SK-N-SH treated with all-trans-retinoic acid at 6 μM for 48 hours (cell line): ENCODE measurements around the gene ELMO1.

Source experiments
- ATAC-seq: fragments of 200-7000 bp; cut with Tn5 transposase; 3 replicates; pipeline ENCODE4 v1.9.1; 2020; ENCODE audit warnings: mild to moderate bottlenecking, moderate library complexity
- BACH2 ChIP-seq: fragments of 250-450 bp; sonication (Bioruptor Pico); IDR thresholded peaks from 2 replicates; pipeline ENCODE4 v1.9.0; 2021; ENCODE audit warnings: mild to moderate bottlenecking, borderline replicate concordance
- CSDC2 ChIP-seq: fragments of 250-450 bp; sonication (Bioruptor Pico); IDR thresholded peaks from 2 replicates; pipeline ENCODE4 v1.5.0; 2020; ENCODE audit warnings: mild to moderate bottlenecking, moderate library complexity
- CSRNP3 ChIP-seq: fragments of 250-450 bp; sonication (Bioruptor Pico); IDR thresholded peaks from 2 replicates; pipeline ENCODE4 v1.5.1; 2021; ENCODE audit warnings: mild to moderate bottlenecking, moderate library complexity
- ESRRG ChIP-seq: fragments of 250-450 bp; sonication (Bioruptor Pico); IDR thresholded peaks from 2 replicates; pipeline ENCODE4 v1.6.1; 2021; ENCODE audit warnings: mild to moderate bottlenecking
- ISL1 ChIP-seq: fragments of 250-450 bp; sonication (Bioruptor Pico); IDR thresholded peaks from 2 replicates; pipeline ENCODE4 v2.1.2; 2022; ENCODE audit warnings: mild to moderate bottlenecking, moderate library complexity
- OSR1 ChIP-seq: fragments of 250-450 bp; sonication (Bioruptor Pico); IDR thresholded peaks from 2 replicates; pipeline ENCODE4 v1.8.0; 2022; ENCODE audit warnings: moderate library complexity, mild to moderate bottlenecking, inconsistent platforms
- TOX ChIP-seq: fragments of 250-450 bp; sonication (Bioruptor Pico); IDR thresholded peaks from 2 replicates; pipeline ENCODE4 v1.8.0; 2021; ENCODE audit warnings: mild to moderate bottlenecking, moderate library complexity, borderline replicate concordance
- ZFP3 ChIP-seq: fragments of 250-450 bp; sonication (Bioruptor Pico); IDR thresholded peaks from 2 replicates; pipeline ENCODE4 v1.5.0; 2020; ENCODE audit warnings: mild to moderate bottlenecking, moderate library complexity
- ZFP30 ChIP-seq: fragments of 450-650 bp; formaldehyde crosslinking; IDR thresholded peaks from 2 replicates; pipeline ENCODE4 v1.5.0; 2022; ENCODE audit warnings: mild to moderate bottlenecking, moderate library complexity
- ZNF8 ChIP-seq: fragments of 450-650 bp; formaldehyde crosslinking; IDR thresholded peaks from 2 replicates; pipeline ENCODE4 v1.5.0; 2020; ENCODE audit warnings: mild to moderate bottlenecking, moderate library complexity
- TF ChIP-seq, protein P1 (sequence below): fragments of 250-450 bp; sonication (Bioruptor Pico); IDR thresholded peaks from 2 replicates; pipeline ENCODE4 v1.5.0; 2020; ENCODE audit warnings: mild to moderate bottlenecking, moderate library complexity
- TF ChIP-seq, protein P2 (sequence below): fragments of 250-450 bp; sonication (Bioruptor Pico); IDR thresholded peaks from 2 replicates; pipeline ENCODE4 v1.8.0; 2020; ENCODE audit warnings: mild to moderate bottlenecking, moderate library complexity, borderline replicate concordance

Gene ELMO1

DNA sequence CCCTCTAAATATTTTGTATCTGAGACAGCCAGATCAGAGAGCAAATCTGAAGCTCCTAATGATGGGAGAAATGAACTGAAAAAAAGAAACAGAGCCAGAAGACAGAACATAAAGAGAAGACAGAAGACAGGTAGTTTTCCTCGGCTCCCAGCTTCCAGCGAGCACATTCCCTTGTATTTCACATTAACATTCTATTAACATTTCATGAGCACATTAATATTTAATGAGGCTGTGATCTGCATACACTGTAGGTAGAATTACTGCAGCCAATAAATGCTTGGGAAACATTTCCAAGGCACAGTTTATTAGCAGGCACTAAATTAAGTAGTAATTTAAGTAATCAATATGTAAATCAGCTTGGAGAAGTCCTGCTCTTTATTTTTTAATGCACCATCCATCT lies 349.9 kb downstream of the ELMO1 start:
- TF ChIP-seq, protein P1, sequence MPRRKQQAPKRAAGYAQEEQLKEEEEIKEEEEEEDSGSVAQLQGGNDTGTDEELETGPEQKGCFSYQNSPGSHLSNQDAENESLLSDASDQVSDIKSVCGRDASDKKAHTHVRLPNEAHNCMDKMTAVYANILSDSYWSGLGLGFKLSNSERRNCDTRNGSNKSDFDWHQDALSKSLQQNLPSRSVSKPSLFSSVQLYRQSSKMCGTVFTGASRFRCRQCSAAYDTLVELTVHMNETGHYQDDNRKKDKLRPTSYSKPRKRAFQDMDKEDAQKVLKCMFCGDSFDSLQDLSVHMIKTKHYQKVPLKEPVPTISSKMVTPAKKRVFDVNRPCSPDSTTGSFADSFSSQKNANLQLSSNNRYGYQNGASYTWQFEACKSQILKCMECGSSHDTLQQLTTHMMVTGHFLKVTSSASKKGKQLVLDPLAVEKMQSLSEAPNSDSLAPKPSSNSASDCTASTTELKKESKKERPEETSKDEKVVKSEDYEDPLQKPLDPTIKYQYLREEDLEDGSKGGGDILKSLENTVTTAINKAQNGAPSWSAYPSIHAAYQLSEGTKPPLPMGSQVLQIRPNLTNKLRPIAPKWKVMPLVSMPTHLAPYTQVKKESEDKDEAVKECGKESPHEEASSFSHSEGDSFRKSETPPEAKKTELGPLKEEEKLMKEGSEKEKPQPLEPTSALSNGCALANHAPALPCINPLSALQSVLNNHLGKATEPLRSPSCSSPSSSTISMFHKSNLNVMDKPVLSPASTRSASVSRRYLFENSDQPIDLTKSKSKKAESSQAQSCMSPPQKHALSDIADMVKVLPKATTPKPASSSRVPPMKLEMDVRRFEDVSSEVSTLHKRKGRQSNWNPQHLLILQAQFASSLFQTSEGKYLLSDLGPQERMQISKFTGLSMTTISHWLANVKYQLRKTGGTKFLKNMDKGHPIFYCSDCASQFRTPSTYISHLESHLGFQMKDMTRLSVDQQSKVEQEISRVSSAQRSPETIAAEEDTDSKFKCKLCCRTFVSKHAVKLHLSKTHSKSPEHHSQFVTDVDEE = no peak
- no peak for TF ChIP-seq ESRRG
- no peak for TF ChIP-seq ZFP3
- no peak for TF ChIP-seq ISL1 (CRISPR knock-in tag)
- TF ChIP-seq ZNF8 (CRISPR knock-in tag) = no peak
- TF ChIP-seq, all 23 proteins: peak for 0
- no peak for ATAC-seq

GRCh38 chr7:37097983-37098382 lies 350.7 kb downstream of the ELMO1 start:
- no peak for ATAC-seq
- TF ChIP-seq, protein P2, sequence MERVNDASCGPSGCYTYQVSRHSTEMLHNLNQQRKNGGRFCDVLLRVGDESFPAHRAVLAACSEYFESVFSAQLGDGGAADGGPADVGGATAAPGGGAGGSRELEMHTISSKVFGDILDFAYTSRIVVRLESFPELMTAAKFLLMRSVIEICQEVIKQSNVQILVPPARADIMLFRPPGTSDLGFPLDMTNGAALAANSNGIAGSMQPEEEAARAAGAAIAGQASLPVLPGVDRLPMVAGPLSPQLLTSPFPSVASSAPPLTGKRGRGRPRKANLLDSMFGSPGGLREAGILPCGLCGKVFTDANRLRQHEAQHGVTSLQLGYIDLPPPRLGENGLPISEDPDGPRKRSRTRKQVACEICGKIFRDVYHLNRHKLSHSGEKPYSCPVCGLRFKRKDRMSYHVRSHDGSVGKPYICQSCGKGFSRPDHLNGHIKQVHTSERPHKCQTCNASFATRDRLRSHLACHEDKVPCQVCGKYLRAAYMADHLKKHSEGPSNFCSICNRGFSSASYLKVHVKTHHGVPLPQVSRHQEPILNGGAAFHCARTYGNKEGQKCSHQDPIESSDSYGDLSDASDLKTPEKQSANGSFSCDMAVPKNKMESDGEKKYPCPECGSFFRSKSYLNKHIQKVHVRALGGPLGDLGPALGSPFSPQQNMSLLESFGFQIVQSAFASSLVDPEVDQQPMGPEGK (CRISPR knock-in tag) = no peak
- TF ChIP-seq ZNF8 (CRISPR knock-in tag) = no peak
- TF ChIP-seq CSDC2 (CRISPR knock-in tag) = no peak
- TF ChIP-seq OSR1 (CRISPR knock-in tag) = no peak
- TF ChIP-seq ESRRG = no peak

GRCh38 chr7:37097276-37097675 lies 351.4 kb downstream of the ELMO1 start:
- ATAC-seq = no peak
- TF ChIP-seq ZFP30 (CRISPR knock-in tag) (no peak), ISL1 (CRISPR knock-in tag) (no peak), CSRNP3 (CRISPR knock-in tag) (no peak)
- TF ChIP-seq, protein P2 (CRISPR knock-in tag) = no peak

DNA sequence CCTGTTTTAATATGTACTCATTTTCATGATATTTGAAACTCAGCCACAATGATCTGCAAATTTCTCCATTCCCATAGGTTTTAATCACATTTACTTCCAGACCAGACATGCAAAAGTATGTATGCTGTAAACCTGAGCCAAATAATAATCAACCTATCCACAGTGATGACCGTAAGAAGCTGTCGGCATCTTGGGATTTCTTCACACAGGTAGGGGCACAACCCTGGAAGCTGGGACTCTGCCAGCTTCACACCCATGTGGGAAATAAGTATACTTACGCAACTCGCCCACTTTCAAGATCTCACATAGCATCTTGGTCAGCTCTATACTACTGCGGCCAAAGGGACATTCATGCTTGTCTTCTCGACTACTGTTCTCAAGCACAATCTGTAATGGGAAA lies 352.3 kb downstream of the ELMO1 start:
- TF ChIP-seq, protein P1 = no peak
- no peak for TF ChIP-seq ZNF8 (CRISPR knock-in tag)
- TF ChIP-seq TOX (CRISPR knock-in tag) = no peak
- TF ChIP-seq BACH2 (CRISPR knock-in tag) = no peak
- TF ChIP-seq, protein P2 (CRISPR knock-in tag) = no peak
- TF ChIP-seq ZFP3 = no peak
- ATAC-seq = no peak
